ENCODE results near the gene C1QTNF12.
A peak's percentile ranks its signal among the peaks of the same experiment; 100 is the strongest.

Gene C1QTNF12

DNA sequence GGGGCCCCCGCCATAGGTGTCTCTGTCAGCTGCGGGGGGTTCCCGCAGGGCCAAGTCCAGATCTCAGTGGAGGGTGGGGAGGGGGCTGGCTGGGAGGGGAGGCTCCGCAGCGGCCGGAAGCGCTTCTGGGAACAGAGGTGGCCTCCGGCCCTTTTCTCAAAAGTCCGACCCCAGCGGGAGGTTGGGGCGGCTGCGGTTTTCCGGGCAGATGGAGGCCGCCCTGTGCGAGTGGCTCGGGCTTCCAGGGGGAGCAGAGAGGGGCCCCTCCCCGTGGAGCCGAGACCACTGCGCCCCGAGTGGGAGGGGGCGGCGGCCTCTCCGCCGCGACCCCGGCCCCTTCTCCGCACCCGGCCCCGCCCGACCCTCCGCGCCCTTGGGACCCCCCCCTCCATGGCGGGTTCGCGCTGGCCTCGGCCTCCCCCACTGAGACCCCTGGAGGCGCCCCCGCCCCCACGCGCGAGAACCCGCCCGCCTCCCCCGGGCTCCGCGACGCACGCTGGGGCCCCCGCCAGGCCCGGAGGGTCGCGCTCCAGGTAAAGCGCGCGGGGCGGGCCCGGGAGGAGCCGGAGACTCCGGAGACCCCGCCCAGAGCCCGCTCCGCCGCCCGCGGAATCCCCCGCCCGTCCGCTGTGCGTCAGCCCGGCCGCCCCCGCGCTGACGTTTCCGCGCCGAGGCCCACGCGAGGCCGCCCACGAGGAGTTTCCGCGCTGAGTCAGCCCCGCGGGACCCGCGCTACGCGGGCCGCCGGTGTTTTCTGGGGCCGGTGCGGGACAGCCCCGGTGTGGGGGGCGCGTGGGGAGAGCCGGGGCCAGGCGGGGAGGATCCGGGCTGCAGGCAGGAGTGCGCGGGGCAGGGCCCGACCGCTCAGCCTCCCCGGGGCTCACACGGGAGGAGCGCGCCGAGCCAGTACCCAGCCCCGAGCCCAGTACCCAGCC is 45.4 kb downstream of the C1QTNF12 start:
- H3K4me3 ChIP-seq (replicated peaks in 1 of 2; ENCODE audit: low read depth in 2 of 2, low read length in 2 of 2): peak overlapping the region; percentile 11 to 18
- DNase-seq (ENCODE audit: low read depth in 2 of 2): peak; percentile 37 to 65

DNA sequence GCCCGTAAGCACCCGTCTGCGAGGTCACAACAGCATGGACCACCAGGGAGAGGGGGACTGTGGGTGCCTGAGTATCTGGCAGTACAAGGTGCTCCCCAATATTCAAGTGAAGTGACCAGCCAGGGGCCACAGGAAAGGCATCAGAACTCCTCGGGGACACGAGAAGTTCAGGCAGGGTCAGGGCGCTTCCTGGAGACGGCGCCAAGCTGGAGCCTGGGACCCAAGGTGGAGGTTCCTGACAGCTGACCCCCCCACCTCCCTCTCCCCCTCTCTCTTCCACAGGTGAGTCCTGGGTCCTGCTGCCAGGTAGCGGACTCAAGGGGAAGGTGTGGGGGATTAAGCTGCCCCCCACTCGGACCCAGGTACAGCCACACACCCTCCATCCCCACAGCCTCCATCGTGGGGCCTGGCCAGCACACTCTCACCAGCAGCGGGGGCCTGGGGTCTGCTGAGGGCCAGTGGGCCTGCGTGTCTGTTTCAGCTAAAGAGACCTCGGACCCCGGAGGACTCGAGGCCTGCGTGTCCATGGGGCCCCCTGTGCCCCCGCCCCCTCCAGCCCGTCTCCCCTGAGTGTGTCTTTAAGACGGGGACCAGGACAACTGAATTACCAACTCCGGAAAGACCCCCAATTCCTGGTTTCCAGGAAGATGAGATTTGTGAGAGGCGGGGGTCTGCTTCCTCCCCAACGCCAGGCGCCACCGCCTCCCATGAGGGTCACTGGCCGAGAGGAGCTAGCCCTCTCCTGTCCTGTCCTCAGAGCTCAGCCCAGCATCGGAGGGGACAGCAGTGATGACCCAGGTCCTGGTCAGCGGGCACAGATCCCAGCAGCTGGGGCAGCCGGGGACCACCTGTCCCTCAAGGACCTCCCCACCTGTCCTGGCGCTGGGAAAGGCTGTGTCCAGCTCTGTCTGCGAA is 46.3 kb downstream of the C1QTNF12 start:
- no peak overlapping the region for H3K4me3 ChIP-seq (replicated peaks in 1 of 2; ENCODE audit: low read depth in 2 of 2, low read length in 2 of 2)
- no peak for DNase-seq (ENCODE audit: low read depth in 2 of 2)
- TF ChIP-seq, protein P1, sequence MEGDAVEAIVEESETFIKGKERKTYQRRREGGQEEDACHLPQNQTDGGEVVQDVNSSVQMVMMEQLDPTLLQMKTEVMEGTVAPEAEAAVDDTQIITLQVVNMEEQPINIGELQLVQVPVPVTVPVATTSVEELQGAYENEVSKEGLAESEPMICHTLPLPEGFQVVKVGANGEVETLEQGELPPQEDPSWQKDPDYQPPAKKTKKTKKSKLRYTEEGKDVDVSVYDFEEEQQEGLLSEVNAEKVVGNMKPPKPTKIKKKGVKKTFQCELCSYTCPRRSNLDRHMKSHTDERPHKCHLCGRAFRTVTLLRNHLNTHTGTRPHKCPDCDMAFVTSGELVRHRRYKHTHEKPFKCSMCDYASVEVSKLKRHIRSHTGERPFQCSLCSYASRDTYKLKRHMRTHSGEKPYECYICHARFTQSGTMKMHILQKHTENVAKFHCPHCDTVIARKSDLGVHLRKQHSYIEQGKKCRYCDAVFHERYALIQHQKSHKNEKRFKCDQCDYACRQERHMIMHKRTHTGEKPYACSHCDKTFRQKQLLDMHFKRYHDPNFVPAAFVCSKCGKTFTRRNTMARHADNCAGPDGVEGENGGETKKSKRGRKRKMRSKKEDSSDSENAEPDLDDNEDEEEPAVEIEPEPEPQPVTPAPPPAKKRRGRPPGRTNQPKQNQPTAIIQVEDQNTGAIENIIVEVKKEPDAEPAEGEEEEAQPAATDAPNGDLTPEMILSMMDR (IDR thresholded peaks at IDR 0.05; ENCODE audit: low read depth, low read length): no peak

More for the DNA sequence above, 45.4 kb downstream of the C1QTNF12 start:
- TF ChIP-seq, protein P1 (IDR thresholded peaks at IDR 0.05; ENCODE audit: low read depth, low read length): no peak

DNA sequence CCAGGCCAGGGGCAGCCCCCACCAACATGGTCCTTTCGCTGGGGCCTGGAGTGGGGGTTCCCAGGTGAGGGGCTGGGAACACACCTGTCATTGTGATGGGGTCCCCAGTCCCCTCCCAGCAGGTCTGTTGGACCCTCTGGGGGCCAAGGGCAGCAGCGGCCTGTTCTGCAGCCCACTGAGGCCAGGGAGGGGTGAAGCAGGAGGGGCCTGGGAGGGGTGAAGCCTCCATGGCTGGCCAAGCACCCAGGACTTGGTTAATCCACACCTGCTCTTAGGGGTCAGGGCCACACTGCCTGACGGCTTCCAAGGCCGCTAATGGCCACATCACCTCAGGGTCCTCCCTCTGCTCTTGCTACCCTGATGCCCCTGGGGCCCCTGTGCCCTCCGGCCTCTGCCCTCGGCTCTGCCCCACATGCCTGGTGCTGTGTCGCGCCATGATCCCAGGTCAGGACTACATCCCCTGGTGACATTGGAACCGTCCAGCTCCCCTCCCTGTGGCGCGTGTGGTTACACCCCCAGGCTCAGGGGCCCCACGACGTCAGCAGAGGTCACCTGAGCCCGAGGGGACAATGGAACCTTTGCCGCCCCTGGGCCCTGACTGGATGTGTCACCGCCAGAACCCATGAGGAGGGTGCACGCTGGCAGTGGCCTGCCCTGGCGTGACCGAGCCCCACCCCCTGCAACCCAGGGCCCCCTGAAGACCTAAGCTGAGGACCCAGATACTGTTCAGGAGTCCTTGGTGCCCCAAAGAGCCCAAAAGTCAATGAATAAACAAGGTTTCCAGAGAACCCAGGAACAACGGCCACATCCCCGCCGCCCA is 47.2 kb downstream of the C1QTNF12 start:
- DNase-seq (ENCODE audit: low read depth in 2 of 2): no peak
- TF ChIP-seq, protein P1 (IDR thresholded peaks at IDR 0.05; ENCODE audit: low read depth, low read length): no peak
- H3K4me3 ChIP-seq (replicated peaks in 1 of 2; ENCODE audit: low read depth in 2 of 2, low read length in 2 of 2): no peak overlapping the region

DNA sequence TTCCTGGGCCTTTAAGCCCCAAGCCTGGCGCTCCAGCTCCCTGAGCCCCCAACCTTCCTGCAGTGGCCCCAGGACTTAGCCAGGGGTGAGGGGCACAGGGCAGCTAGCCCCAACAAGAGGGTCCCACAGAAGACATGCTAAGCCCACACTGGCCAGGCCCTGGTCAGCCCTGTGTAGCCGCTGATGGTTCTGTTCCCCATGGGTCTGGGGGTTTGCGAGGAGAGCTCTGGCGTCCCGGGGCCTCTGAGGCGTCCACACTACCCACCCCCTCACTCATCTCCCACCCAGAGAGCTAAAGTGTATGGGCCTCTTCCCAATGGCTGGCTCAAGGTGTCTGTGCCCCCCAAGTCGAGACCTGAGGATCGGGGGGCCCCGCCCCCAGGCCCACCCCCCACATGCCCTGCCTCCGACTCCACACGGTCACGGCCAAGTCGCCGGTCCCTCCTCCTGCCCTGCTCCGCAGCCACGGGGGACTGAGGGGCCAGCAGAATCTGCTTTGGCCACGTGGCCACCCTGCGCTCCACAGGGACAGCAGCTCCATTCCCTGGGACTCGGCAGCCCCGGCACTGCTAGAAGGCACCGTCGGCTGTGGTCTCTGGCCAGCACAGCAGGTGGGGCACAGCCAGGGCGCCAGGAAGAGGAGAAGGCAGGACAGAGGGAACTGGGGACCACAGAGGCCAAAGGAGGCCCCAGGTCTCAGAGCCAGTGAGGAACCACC is 47.9 kb downstream of the C1QTNF12 start:
- TF ChIP-seq, protein P1 (IDR thresholded peaks at IDR 0.05; ENCODE audit: low read depth, low read length): no peak
- no peak for DNase-seq (ENCODE audit: low read depth in 2 of 2)
- no peak overlapping the region for H3K4me3 ChIP-seq (replicated peaks in 1 of 2; ENCODE audit: low read depth in 2 of 2, low read length in 2 of 2)

DNA sequence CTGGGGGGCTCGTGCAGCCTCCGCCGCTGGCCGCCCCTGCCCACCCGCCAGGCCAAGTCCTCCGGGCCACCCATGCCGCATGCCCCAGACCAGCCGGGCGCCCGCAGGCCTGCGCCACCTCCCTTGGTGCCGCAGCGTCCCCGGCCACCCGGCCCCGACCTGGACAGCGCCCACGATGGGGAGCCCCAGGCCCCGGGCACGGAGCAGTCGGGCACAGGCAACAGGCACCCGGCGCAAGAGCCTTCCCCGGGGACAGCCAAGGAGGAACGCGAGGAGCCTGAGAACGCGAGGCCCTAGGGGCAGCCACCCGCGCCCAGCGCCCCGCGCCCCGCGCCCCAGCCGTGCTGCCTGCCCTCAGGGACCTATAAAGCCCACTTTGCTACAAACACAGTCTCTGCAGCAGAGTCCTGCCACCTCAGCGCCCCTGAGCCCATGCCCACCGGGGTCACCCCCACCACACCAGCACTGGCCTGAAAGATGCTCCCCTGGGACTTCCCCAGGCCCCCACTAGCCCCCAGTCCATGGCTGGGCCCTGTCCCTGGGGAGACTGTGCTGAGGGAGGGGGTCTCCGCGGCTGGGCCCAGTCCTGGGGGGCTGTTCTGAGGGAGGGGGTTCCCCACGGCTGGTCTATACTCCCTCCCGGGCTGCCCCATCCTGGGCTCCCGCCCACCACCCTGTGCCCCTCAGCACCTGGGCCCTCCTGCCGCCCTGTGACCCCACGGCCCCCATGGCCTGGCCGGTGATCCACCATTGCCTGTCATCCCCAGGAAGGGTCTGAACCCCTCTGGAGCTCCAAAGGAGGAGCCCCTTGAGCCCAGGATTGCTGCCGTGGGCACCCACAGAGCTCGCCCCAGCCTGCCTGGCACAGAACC is 48.7 kb downstream of the C1QTNF12 start:
- DNase-seq (ENCODE audit: low read depth in 2 of 2): no peak
- H3K4me3 ChIP-seq (replicated peaks in 1 of 2; ENCODE audit: low read depth in 2 of 2, low read length in 2 of 2): no peak overlapping the region
- TF ChIP-seq, protein P1 (IDR thresholded peaks at IDR 0.05; ENCODE audit: low read depth, low read length): no peak

Measured in cardiac fibroblast (primary cell).